H4 (cell line): Measurements from ENCODE around the gene SETBP1. TPM values are rescaled to one million over a fixed set of nuclear protein-coding genes. Genes with fewer than 3 reads are reported as not detected.
"Not testable (repeated sequence)": the region's sequence is repeated elsewhere in the genome, so short reads cannot be mapped to it uniquely, and the experiment has no call there.

ENCODE experiments used
- DNase-seq: peaks from one replicate; pipeline ENCODE4 v3.0.0-alpha.2; 2015; ENCODE audit warnings: low spot score
- total RNA-seq: library from RNA; depleted of rRNA; stranded (reverse); fragments of >200 nt; shearing (Covaris generic); gene quantifications from 2 replicates; pipeline ENCODE4 v1.2.3, GENCODE V29; 2014

The SETBP1 gene
- total RNA-seq, 1 experiment from 2014 or later = 3.6 TPM

- DNase-seq = no peak
These were observed 110.2 kb downstream of the SETBP1 start for GRCh38 chr18:44790860-44791259.

GRCh38 chr18:44791520-44791919 lies 110.8 kb downstream of the SETBP1 start:
- DNase-seq = no peak

GRCh38 chr18:44792456-44793061 lies 111.9 kb downstream of the SETBP1 start:
- DNase-seq = no peak

GRCh38 chr18:44793194-44793593 lies 112.5 kb downstream of the SETBP1 start:
- DNase-seq = no peak

- no peak for DNase-seq
These were observed 113.0 kb downstream of the SETBP1 start for GRCh38 chr18:44793685-44794084.

- DNase-seq = no peak
These were observed 114.6 kb downstream of the SETBP1 start for GRCh38 chr18:44795241-44795640.

- DNase-seq = no peak
These were observed 116.0 kb downstream of the SETBP1 start for GRCh38 chr18:44796429-44797428.

GRCh38 chr18:44798433-44799048 lies 117.9 kb downstream of the SETBP1 start:
- DNase-seq = no peak

- no peak for DNase-seq
These were observed 118.8 kb downstream of the SETBP1 start for GRCh38 chr18:44799382-44799906.

- no peak for DNase-seq
These were observed 119.3 kb downstream of the SETBP1 start for GRCh38 chr18:44799907-44800421.

GRCh38 chr18:44800766-44801165 lies 120.1 kb downstream of the SETBP1 start:
- DNase-seq = not testable (repeated sequence)

- no peak for DNase-seq
These were observed 121.1 kb downstream of the SETBP1 start for GRCh38 chr18:44801781-44802180.

- no peak for DNase-seq
These were observed 121.8 kb downstream of the SETBP1 start for GRCh38 chr18:44802508-44802907.

GRCh38 chr18:44803019-44803650 lies 122.4 kb downstream of the SETBP1 start:
- DNase-seq = no peak

GRCh38 chr18:44804033-44804432 lies 123.3 kb downstream of the SETBP1 start:
- DNase-seq = no peak

GRCh38 chr18:44805176-44805575 lies 124.5 kb downstream of the SETBP1 start:
- DNase-seq = no peak

GRCh38 chr18:44805643-44806042 lies 125.0 kb downstream of the SETBP1 start:
- DNase-seq = no peak

- DNase-seq = no peak
These were observed 127.1 kb downstream of the SETBP1 start for GRCh38 chr18:44807766-44808165.

- no peak for DNase-seq
These were observed 131.0 kb downstream of the SETBP1 start for GRCh38 chr18:44811572-44812125.

- DNase-seq = no peak
These were observed 131.7 kb downstream of the SETBP1 start for GRCh38 chr18:44812426-44812825.

GRCh38 chr18:44813586-44813985 lies 132.9 kb downstream of the SETBP1 start:
- DNase-seq = no peak
